Glomerular endothelial cell (primary cell): Measurements from ENCODE around the gene PSG5. TPM values are rescaled to one million over a fixed set of nuclear protein-coding genes. Genes with fewer than 3 reads are reported as not detected.
"Not testable (repeated sequence)": the region's sequence is repeated elsewhere in the genome, so short reads cannot be mapped to it uniquely, and the experiment has no call there.

ENCODE experiments used
- DNase-seq: peaks from one replicate; pipeline ENCODE4 v3.0.0-alpha.2; 2011; ENCODE audit warnings: low read depth, low spot score; ENCODE audit errors: extremely low read depth
- total RNA-seq: library from RNA; depleted of rRNA; stranded (reverse); fragments of >200 nt; gene quantifications from 2 replicates; pipeline ENCODE4 v1.2.3, GENCODE V29; 2015

The PSG5 gene
- total RNA-seq, 1 donor from 2014 or later: 0.29 TPM

DNA sequence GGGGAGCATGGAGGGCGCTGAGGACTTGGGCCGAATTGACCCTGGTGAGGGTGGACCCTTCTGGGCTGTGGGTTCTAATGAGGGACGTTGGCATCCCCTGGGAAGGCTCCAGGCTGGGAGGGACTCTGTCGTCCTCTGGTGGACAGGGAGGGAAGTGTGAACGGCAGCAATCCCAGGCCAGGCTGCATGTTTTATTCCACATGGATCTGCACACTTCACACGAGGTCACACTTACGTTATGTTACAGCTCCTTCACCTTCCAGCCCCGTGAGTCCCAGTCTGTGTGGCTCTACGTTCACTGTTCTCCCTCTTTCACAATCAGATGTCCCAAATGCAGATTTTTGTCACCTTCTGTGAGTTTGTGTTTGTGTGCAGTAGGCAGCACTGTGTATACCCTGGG, 1.8 kb upstream of the PSG5 start:
- DNase-seq: not testable (repeated sequence)

DNA sequence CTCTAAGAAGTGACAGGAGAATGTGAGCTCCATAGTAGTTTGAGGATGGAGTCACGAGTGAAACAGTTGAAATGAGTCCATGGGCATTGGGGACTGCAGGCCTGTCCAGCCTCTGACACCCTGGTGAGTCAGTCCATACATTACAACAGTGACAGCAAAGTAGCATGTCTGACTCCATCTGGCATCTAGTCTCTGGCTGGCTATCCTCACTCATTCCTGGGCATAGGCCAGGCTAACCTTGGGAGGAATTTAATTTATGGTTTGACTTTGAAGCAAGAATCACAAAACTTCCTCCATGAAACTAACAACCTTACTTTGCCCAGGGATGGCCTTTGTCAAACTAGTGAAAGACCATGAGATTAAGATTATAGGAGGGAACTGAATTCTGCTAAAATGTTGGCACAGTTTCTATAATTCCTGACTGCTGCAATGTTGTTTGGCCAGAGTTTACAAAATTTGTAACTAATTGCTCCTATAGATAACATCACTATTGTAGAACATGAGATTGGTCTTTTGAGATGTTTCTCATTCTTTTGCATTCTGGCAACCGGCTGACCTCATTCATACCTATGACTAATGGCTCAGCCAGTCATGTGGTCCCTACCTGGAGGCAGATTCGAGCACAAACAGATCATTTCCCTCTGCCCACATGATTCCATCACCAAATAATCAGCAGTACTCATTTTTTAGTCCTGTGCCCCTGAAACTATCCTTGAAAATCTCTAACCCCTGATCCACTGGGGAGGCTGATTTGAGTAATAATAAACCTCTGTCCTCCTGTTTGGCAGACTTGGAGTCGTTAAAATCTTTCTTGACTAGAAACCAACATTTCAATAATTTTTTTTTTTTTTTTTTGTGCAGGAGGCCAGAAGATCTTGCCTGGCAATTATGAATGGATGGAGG, 4.2 kb downstream of the PSG5 start:
- DNase-seq: not testable (repeated sequence)

DNA sequence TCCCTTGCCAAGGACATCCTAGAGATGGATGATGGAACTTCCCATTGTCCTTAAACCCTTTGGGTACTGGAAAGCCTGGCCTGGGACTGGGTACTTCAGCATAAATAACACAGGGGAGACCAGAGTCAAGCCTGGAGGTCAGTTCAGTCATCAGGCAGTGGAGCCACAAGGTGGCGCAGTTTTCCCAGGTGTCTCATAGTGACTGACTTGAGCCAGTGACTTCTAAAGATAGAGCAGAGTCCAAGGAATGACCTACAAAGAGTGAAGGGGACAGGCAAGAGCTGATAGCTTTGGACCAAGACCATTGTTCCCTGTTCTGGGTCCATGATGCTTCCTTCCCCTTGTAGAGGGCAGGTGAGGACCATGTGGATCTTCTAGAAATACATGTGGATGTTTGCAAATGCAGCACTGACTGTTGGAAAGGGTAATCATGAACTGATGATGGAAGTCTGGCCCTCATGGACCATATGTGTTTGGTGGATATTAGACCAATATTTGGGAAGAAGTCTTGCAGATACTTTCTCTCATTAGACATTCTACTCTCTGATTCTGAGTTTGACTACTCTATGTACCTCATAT, 6.7 kb downstream of the PSG5 start:
- not testable (repeated sequence) for DNase-seq

DNA sequence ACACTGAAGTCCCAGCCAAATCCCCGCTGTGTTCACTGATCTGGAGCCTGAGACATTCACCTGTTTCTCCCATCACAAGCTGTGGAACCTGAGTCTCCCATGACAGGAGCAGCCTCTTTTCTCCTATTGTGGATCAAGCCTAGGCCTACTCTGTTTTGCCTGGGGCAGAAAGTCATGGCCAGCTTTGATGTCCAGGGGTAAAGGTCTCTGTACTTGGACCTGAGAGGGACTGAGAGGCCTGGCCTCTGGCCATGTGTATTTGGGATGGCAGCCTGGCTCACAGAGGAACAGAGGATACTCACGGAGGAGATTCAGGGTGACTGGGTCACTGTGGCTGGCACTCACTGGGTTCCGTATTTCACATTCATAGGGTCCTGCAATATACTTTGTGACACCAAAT, 7.8 kb downstream of the PSG5 start:
- not testable (repeated sequence) for DNase-seq

DNA sequence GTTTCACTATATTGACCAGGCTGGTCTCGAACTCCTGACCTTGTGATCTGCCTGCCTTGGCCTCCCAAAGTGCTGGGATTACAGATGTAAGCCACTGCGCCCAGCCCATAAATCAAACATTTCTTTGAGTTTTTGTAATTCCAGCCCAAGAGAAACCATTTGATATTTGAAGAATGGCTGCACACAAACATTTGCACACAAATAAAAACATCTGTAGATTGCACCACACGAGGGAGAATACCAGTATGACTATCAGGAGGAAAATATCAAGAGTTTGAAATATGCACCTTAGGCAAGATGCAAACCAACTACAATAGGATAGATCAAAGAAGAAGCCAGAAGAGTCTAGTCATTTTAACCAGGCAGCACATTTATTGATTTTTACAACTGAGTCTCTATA, 20.4 kb downstream of the PSG5 start:
- DNase-seq: not testable (repeated sequence)

DNA sequence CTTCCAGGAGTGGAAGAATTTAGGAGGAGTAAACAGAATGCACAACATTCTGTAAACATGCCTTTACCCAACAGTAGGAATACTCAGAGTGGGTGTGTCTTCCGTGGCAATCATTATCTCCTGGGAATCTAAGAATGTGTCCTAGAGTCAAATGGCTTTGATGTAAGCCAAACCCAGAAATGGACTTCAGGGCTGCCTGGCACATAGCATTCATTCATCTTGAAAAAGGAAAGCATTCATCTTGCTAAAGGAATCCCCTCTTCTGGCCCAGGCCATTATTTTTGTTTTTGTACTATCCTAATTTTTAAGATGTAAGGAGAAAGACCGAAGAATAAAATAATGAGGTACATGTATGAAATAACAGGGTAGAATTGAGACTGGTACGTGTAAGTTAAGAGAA, 23.2 kb downstream of the PSG5 start:
- not testable (repeated sequence) for DNase-seq

DNA sequence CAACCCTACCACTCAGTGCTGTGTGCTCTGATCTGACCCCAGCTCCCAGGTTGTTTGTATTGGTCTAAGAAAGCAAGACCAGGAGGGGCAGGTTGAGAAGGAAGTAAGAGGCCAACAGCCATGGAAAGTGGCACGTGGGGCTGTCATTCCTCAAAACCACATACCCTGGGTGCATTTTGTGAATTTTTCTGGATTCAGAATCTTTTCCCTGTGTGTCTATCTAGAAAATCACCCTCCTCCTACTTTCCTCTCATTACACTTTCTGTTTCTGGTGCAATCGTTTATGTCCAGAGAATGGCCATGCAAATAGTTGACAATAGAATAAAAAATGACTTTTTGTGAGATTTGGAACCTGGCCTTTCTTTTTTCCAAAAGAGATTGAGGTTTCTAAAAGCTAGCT, 24.1 kb downstream of the PSG5 start:
- DNase-seq: not testable (repeated sequence)

DNA sequence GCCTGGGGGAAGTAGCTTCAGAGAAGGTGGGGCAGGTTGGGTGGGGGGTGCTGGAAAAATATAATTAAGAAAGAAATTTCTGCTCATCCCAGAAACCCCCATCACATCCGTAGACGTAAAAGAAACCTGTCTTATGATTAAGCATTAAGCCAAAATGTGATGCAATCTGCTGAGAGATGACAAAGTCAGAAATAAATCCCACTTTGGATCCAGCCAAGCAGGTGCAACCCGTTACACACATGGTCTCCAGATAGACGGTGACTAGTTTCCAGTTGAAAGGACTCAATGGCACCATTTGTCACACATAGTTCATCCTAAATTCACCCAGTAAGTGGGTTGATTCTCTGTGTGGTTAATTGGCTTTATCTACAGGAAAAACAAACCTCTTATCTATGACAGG, 34.1 kb downstream of the PSG5 start:
- no peak for DNase-seq

DNA sequence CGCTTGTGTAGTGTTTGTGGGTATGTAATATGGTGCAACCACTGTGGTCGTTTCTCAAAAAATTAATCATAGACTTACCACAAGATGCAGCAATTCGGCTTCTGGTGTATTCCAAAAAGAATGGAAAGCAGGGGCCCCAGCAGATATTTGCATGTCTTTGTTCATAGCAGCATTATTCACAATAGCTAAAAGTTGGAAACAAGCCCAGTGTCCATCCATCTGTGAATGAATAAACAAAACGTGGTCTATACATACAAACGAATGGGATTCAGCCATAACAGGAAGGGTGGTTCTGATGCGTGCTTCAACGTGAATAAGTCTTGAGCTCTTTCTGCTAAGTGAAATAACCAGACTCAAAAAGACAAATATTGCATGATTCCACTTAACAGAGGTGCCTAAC, 36.5 kb downstream of the PSG5 start:
- DNase-seq: not testable (repeated sequence)

DNA sequence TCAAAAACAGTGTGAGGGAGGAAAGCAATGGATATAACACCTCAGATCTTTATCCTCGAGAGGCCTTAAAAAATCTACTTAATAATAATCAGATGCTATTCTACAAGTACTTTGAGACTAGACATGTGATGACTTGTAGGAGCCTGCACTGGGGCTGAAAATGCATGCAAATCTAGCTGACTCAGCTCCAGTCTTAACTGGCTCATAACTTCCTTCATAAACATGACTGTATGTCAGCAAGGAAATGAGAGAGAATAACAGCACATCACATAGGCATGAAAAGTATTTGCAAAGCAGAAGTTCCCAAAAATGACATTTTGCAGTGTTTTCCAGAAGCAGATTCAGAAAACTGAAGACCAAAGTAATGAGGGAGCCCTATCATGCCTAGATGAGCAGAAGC, 38.1 kb downstream of the PSG5 start:
- no peak for DNase-seq

DNA sequence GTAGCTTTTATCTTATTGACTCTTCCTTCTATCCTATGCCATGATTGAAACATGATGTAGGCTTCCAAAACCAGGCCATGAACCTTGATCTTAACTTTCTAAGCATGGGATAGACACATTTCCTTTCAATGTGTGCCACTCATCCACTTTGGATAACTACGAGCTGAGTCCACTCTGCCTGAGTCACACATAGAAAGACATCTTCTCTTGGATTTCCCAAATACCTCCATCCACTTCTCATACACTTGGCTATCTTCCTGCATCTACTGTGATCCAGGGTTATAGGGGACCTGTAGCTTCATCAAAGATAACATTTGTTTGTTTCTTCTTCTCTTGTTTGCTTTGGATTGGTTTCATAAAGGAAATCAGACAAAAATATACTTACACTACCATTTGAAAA, 44.6 kb downstream of the PSG5 start:
- not testable (repeated sequence) for DNase-seq

DNA sequence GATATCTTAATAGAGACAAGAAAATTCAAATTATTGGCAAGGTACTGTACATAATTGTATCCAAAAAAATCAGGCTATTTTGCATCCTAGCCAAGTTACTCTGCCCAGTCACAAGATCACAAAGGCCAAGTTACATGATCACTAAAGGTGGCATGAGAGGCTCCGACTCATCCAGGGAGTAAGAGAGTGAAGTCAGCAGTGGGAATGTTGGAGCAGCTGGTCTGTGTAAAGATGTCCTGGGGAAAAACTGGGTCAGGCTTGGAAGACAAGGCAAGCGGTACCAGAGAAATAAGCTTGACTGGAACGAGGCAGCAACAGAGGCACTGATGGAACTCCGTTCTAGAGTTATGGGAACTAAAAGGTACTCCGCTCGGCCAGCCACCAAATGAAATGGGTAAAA, 53.6 kb downstream of the PSG5 start:
- no peak for DNase-seq

DNA sequence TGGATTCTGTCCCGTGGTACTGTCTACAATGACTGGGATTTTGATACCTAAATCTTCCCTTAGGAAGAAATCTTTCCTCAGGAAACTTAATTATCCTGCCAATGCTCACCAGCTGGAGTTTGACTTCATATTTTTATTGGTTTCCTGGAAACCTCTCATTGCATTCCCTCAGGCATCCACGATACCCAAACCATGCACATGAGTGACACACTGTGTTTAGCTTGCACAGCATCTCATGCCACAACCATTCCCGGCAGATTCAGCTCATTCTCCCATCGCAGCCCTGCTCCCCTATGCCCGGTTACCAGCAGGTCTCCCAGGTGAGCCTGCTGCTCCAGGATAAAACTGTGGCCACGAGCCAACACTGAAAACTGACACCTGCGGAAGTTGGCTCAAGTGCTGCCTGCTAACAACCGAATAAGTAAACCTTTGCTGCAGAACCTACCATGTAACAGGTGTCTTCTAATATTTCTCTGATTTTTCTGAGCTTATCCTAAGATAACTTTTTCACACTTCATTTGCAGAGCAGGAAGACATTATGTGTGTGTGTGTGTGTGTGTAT, 55.0 kb downstream of the PSG5 start:
- not testable (repeated sequence) for DNase-seq

DNA sequence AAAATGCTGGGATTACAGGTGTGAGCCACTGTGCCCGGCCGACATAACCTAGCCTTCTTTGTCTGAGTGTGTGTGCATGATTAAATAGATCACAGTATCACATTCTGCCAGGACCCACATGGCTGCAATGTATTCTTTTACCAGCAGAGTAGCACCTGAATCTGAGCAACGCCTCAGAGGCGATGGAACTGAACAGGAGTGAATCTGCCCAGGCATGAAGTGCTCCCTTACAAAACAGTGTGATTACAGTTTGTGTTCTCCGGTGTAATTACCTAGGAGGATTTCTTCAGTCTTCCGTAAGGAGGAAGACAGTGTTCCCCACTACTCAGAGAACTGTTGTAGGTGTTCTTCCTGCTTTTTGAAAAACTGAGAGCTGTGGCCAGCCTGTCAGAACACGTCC, 57.1 kb downstream of the PSG5 start:
- not testable (repeated sequence) for DNase-seq

DNA sequence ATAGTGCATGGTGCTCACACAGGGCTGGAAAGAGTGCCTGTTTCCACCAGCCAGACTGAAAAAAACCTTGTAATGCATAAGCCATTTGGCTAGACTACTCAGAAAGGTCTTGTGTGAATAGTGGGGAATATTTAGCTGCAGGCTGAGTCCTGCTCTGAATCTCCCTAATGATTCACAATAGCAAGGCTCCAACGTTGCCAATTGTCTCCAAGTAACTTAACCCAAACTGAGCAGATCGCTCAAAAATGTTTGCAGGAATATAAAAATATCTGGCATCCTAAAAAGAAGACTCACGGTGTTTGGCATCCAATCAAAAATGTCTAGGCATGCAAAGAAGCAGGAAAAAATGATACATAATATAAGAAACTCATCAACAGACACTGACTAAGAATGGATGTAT, 59.0 kb downstream of the PSG5 start:
- DNase-seq: not testable (repeated sequence)

DNA sequence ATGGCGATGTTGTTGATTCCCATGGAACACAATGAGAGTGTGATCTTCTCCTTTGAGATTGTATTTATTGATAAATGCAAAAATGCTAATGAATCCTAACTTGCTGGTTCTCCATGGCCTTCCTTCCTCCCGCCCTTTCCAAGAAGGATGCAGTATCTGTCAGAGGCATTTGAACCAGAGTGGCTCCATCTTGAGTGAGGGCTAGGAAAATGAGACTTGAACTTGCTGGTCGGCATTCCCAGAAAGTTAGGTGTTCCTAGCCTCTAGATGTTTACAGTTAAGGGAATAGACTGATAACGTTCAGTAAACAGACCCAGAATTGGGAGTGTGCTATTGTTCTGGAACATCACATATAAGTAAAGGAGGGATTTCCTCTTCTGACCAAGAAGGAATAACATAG, 59.6 kb downstream of the PSG5 start:
- DNase-seq: no peak

DNA sequence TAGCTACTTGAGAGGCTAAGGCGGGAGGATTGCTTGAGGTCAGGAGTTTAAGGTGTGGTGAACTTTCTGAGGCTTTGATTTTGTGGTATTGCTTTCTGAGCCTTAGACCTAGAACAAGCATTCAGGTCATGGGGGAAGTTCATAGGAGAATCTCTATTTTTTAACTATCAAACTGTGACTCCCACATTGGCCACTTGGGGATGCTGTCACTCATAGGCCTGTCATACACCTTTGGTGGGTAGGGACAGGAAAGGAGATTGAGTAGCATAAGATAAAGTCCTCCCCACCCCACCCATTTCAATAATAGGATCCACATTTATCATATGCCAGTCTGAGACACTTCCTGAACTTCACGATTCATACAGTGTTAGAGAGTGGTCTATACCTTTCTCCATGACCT, 62.0 kb downstream of the PSG5 start:
- no peak for DNase-seq

DNA sequence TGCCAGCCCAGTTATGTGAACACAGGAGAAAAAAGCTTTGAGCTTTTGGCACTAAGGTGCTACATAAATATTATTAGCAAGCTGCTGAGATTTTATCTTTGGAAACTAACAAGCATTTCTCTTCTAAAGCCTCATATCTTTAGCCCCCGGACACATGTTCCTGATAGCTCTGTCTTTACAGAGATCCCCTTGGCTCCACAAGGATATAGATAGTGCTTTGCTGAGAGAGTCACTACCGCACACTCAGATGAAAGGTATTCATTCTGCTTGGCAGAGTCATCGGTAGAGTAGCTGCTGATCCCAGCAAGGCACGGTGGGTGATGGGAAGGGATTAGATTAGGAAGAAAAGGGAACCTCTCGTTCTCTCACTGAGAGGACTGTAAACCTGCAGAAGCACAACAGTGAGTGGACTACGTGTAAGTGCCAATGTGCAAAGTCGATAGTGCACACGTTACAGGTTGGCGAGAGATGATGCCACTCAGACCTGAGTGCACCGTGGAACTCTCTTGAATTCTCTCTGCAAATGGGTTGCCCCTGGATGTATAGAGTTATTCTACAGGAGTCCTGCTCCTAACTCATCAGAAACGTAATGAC, 65.8 kb downstream of the PSG5 start:
- not testable (repeated sequence) for DNase-seq

DNA sequence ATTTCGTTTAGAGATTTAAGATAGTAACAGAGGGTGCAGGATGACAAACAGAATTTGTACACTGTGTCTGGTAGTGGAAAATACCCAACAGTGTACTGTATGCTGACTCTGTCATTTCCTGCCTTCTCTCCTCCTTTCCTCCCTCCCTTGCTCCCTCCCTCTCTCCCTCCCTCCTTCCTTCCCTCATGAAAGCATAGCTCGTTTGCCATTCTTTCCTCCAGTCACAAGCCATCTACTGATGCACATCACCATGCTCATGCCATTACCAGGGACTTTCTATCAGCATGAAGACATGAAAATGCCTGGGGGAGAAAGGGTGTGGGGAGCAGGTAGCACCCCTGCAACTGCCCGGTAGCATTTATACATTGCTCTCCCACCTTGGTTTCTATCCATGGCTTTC, 66.8 kb downstream of the PSG5 start:
- not testable (repeated sequence) for DNase-seq
